NCI-H2227 treated with DMSO at 0.1 percent for 48 hours (cell line): ENCODE results near the gene BCAS2.

Source experiments
- DNase-seq: peaks from one replicate; lab custom pipeline; 2025; lab: John Stamatoyannopoulos, UW

The BCAS2 gene

GRCh38 chr1:114558544-114558943 lies 22.9 kb downstream of the BCAS2 start:
- DNase-seq: no peak

- no peak for DNase-seq
Measured at GRCh38 chr1:114554577-114554976, 26.8 kb downstream of the BCAS2 start.

GRCh38 chr1:114552106-114552639 lies 29.2 kb downstream of the BCAS2 start:
- DNase-seq: no peak

- DNase-seq: no peak
Measured at GRCh38 chr1:114551400-114551799, 30.0 kb downstream of the BCAS2 start.

- DNase-seq: no peak
Measured at GRCh38 chr1:114550336-114550735, 31.1 kb downstream of the BCAS2 start.

- no peak for DNase-seq
Measured at GRCh38 chr1:114549137-114549536, 32.3 kb downstream of the BCAS2 start.

GRCh38 chr1:114547076-114547475 lies 34.3 kb downstream of the BCAS2 start:
- DNase-seq: no peak

GRCh38 chr1:114545796-114546195 lies 35.6 kb downstream of the BCAS2 start:
- no peak for DNase-seq

- no peak for DNase-seq
Measured at GRCh38 chr1:114545315-114545714, 36.1 kb downstream of the BCAS2 start.

GRCh38 chr1:114540821-114541220 lies 40.6 kb downstream of the BCAS2 start:
- no peak for DNase-seq

GRCh38 chr1:114540272-114540671 lies 41.1 kb downstream of the BCAS2 start:
- DNase-seq: no peak

- no peak for DNase-seq
Measured at GRCh38 chr1:114536043-114536442, 45.4 kb downstream of the BCAS2 start.

GRCh38 chr1:114535401-114535800 lies 46.0 kb downstream of the BCAS2 start:
- DNase-seq: no peak

GRCh38 chr1:114531094-114531493 lies 50.3 kb downstream of the BCAS2 start:
- DNase-seq: no peak

GRCh38 chr1:114530224-114530623 lies 51.2 kb downstream of the BCAS2 start:
- no peak for DNase-seq

GRCh38 chr1:114524944-114525343 lies 56.5 kb downstream of the BCAS2 start:
- no peak for DNase-seq

GRCh38 chr1:114522264-114522575 lies 59.2 kb downstream of the BCAS2 start:
- no peak for DNase-seq

GRCh38 chr1:114521396-114522263 lies 59.8 kb downstream of the BCAS2 start:
- no peak for DNase-seq
